HEK293 (cell line): ENCODE measurements around the gene AIG1.

Experiments used
- CTCF ChIA-PET: fragments of 350-600 bp; formaldehyde crosslinking; extraction: SDS; loops from one replicate; lab custom pipeline; 2021; ENCODE audit warnings: antibody characterized with exemption; lab: Yijun Ruan, JAX
- POLR2A ChIA-PET: fragments of 300-600 bp; formaldehyde crosslinking; extraction: SDS; loops from one replicate; lab custom pipeline; 2020; ENCODE audit warnings: antibody characterized with exemption, inconsistent platforms; lab: Yijun Ruan, JAX
- H3K27ac ChIP-seq: fragments of 200-500 bp; sonication (Bioruptor generic); 2 replicates; pipeline ENCODE4 v1.5.1; 2014; ENCODE audit warnings: low read depth, low read length, control low read depth, inconsistent platforms; ENCODE audit errors: extremely low read depth
- H3K36me3 ChIP-seq, 2 experiments: fragments of 200-500 bp in 1 of 2; sonication (Bioruptor generic) in 1 of 2; 1 replicate in 1 of 2; 2 replicates in 1 of 2; pipeline ENCODE4 v1.5.1; 2014 to 2017; ENCODE audit warnings: inconsistent platforms in 2 of 2, low read length in 2 of 2; ENCODE audit not compliant: control insufficient read depth in 2 of 2, insufficient read depth in 1 of 2
- H3K4me1 ChIP-seq: fragments of 200-500 bp; sonication (Bioruptor generic); 2 replicates; pipeline ENCODE4 v1.5.1; 2014; ENCODE audit warnings: mild to moderate bottlenecking, low read length, inconsistent platforms; ENCODE audit not compliant: control insufficient read depth, insufficient read depth
- H3K4me3 ChIP-seq: 2 replicates; pipeline ENCODE4 v1.5.1; 2011; ENCODE audit warnings: low read depth, mild to moderate bottlenecking, control low read depth, low read length, moderate library complexity
- H3K9me3 ChIP-seq: fragments of 200-500 bp; sonication (Bioruptor generic); 2 replicates; pipeline ENCODE4 v1.5.1; 2014; ENCODE audit warnings: low read depth, low read length, inconsistent platforms; ENCODE audit not compliant: control insufficient read depth, insufficient read depth
- KLF7 ChIP-seq: fragments of 450-650 bp; formaldehyde crosslinking; IDR thresholded peaks from 2 replicates; pipeline ENCODE4 v1.5.1; 2016; ENCODE audit warnings: missing biosample characterization, missing genetic modification characterization, borderline replicate concordance
- SALL2 ChIP-seq: fragments of 450-650 bp; formaldehyde crosslinking; IDR thresholded peaks from 2 replicates; pipeline ENCODE4 v1.5.0; 2017; ENCODE audit warnings: missing biosample characterization, mild to moderate bottlenecking, missing genetic modification characterization, borderline replicate concordance
- SP2 ChIP-seq: fragments of 450-650 bp; formaldehyde crosslinking; IDR thresholded peaks from 2 replicates; pipeline ENCODE4 v1.5.1; 2016; ENCODE audit warnings: missing biosample characterization, missing genetic modification characterization
- ZBTB20 ChIP-seq: fragments of 450-650 bp; formaldehyde crosslinking; IDR thresholded peaks from 2 replicates; pipeline ENCODE4 v1.5.1; 2016; ENCODE audit warnings: missing biosample characterization, missing genetic modification characterization
- ZEB2 ChIP-seq: fragments of 450-650 bp; formaldehyde crosslinking; IDR thresholded peaks from 2 replicates; pipeline ENCODE4 v1.5.1; 2016; ENCODE audit warnings: missing biosample characterization, missing genetic modification characterization
- ZFHX2 ChIP-seq: fragments of 450-650 bp; formaldehyde crosslinking; conservative IDR thresholded peaks from 2 replicates; pipeline ENCODE4 v1.5.1; 2016; ENCODE audit warnings: missing biosample characterization, missing genetic modification characterization
- ZNF16 ChIP-seq: fragments of 450-650 bp; formaldehyde crosslinking; IDR thresholded peaks from 2 replicates; pipeline ENCODE4 v1.5.1; 2016; ENCODE audit warnings: low read depth, missing biosample characterization, missing genetic modification characterization
- ZNF174 ChIP-seq: fragments of 450-650 bp; formaldehyde crosslinking; IDR thresholded peaks from 2 replicates; pipeline ENCODE4 v1.5.0; 2017; ENCODE audit warnings: missing biosample characterization, mild to moderate bottlenecking, missing genetic modification characterization
- ZNF266 ChIP-seq: fragments of 450-650 bp; formaldehyde crosslinking; IDR thresholded peaks from 2 replicates; pipeline ENCODE4 v1.5.1; 2016; ENCODE audit warnings: missing biosample characterization, missing genetic modification characterization, low read depth
- ZNF274 ChIP-seq, 2 experiments: fragments of 200-500 bp in 1 of 2; fragments of 450-650 bp in 1 of 2; sonication (Bioruptor generic) in 1 of 2; formaldehyde crosslinking in 1 of 2; IDR thresholded peaks; 2 replicates each; pipeline versions ENCODE4 v1.5.1 to v1.6.1; 2014 to 2016; ENCODE audit warnings: borderline replicate concordance in 1 of 2, inconsistent platforms in 1 of 2, low read length in 1 of 2, missing biosample characterization in 1 of 2, missing genetic modification characterization in 1 of 2
- ZNF426 ChIP-seq: fragments of 450-650 bp; formaldehyde crosslinking; IDR thresholded peaks from 2 replicates; pipeline ENCODE4 v1.5.1; 2017; ENCODE audit warnings: missing biosample characterization, missing genetic modification characterization, mild to moderate bottlenecking, inconsistent platforms, moderate library complexity
- ZNF449 ChIP-seq: fragments of 450-650 bp; formaldehyde crosslinking; IDR thresholded peaks from 2 replicates; pipeline ENCODE4 v1.5.1; 2017; ENCODE audit warnings: missing biosample characterization, mild to moderate bottlenecking, missing genetic modification characterization, moderate library complexity
- ZNF48 ChIP-seq: fragments of 450-650 bp; formaldehyde crosslinking; IDR thresholded peaks from 2 replicates; pipeline ENCODE4 v1.5.1; 2016; ENCODE audit warnings: missing biosample characterization, missing genetic modification characterization
- ZNF501 ChIP-seq: fragments of 450-650 bp; formaldehyde crosslinking; IDR thresholded peaks from 2 replicates; pipeline ENCODE4 v1.5.1; 2016; ENCODE audit warnings: missing biosample characterization, missing genetic modification characterization
- ZNF510 ChIP-seq: fragments of 450-650 bp; formaldehyde crosslinking; IDR thresholded peaks from 2 replicates; pipeline ENCODE4 v1.5.1; 2018; ENCODE audit warnings: mild to moderate bottlenecking, missing genetic modification characterization, missing biosample characterization; ENCODE audit not compliant: insufficient replicate concordance
- ZNF621 ChIP-seq: fragments of 450-650 bp; formaldehyde crosslinking; IDR thresholded peaks from 2 replicates; pipeline ENCODE4 v1.5.1; 2017; ENCODE audit warnings: missing biosample characterization, missing genetic modification characterization
- ZNF677 ChIP-seq: fragments of 450-650 bp; IDR thresholded peaks from 2 replicates; pipeline ENCODE4 v1.5.0; 2018; ENCODE audit warnings: missing biosample characterization, mild to moderate bottlenecking, missing genetic modification characterization, moderate library complexity
- ZNF777 ChIP-seq: fragments of 450-650 bp; formaldehyde crosslinking; IDR thresholded peaks from 2 replicates; pipeline ENCODE4 v1.5.1; 2017; ENCODE audit warnings: missing biosample characterization, missing genetic modification characterization, borderline replicate concordance
- TF ChIP-seq, protein P1 (sequence below): fragments of 450-650 bp; formaldehyde crosslinking; IDR thresholded peaks from 2 replicates; pipeline ENCODE4 v1.5.1; 2017; ENCODE audit warnings: missing biosample characterization, missing genetic modification characterization
- TF ChIP-seq, protein P2 (sequence below): fragments of 450-650 bp; formaldehyde crosslinking; IDR thresholded peaks from 2 replicates; pipeline ENCODE4 v1.5.1; 2016; ENCODE audit warnings: missing biosample characterization, missing genetic modification characterization
- TF ChIP-seq, protein P3 (sequence below): fragments of 450-650 bp; formaldehyde crosslinking; IDR thresholded peaks from 2 replicates; pipeline ENCODE4 v1.5.1; 2016; ENCODE audit warnings: missing biosample characterization, missing genetic modification characterization

AIG1 gene

GRCh38 chr6:143188292-143188691, 127.6 kb downstream of the AIG1 start:
- CTCF ChIA-PET, result interaction anchor here (0.6 to 0.7 kb wide), 2 partner anchors 130 to 134 kb away, joined by 3 read pairs; no protein-coding TSS in a partner anchor
- POLR2A ChIA-PET, result no interaction called here

GRCh38 chr6:143191361-143191760, 130.7 kb downstream of the AIG1 start:
- CTCF ChIA-PET, result no interaction called here
- no peaks in the 10 kb centered on the region for H3K4me1 ChIP-seq
- H3K36me3 ChIP-seq, result peaks cover 0 to 10% of the 10 kb centered on the region in 2 experiments; a peak in 1 of 3 replicates
- no peak overlapping the region for H3K27ac ChIP-seq
- no peaks in the 10 kb centered on the region for H3K9me3 ChIP-seq
- TF ChIP-seq, protein P1, sequence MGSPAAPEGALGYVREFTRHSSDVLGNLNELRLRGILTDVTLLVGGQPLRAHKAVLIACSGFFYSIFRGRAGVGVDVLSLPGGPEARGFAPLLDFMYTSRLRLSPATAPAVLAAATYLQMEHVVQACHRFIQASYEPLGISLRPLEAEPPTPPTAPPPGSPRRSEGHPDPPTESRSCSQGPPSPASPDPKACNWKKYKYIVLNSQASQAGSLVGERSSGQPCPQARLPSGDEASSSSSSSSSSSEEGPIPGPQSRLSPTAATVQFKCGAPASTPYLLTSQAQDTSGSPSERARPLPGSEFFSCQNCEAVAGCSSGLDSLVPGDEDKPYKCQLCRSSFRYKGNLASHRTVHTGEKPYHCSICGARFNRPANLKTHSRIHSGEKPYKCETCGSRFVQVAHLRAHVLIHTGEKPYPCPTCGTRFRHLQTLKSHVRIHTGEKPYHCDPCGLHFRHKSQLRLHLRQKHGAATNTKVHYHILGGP (tag by site-specific recombination), result no peak
- POLR2A ChIA-PET, result no interaction called here
- H3K4me3 ChIP-seq, result no peak overlapping the region

More at GRCh38 chr6:143188292-143188691, 127.6 kb downstream of the AIG1 start:
- Histone ChIP-seq H3K36me3 (peaks cover 0 to 10% of the 10 kb centered on the region in 2 experiments; a peak in 1 of 3 replicates), H3K4me1 (no peaks in the 10 kb centered on the region), H3K4me3 (no peak overlapping the region), H3K27ac (no peak overlapping the region), H3K9me3 (no peaks in the 10 kb centered on the region)
- TF ChIP-seq ZNF449 (tag by site-specific recombination), result no peak
- TF ChIP-seq ZNF777 (tag by site-specific recombination), result no peak
- TF ChIP-seq SP2 (tag by site-specific recombination), result no peak
- TF ChIP-seq ZNF16 (tag by site-specific recombination), result no peak
- TF ChIP-seq, protein P2, sequence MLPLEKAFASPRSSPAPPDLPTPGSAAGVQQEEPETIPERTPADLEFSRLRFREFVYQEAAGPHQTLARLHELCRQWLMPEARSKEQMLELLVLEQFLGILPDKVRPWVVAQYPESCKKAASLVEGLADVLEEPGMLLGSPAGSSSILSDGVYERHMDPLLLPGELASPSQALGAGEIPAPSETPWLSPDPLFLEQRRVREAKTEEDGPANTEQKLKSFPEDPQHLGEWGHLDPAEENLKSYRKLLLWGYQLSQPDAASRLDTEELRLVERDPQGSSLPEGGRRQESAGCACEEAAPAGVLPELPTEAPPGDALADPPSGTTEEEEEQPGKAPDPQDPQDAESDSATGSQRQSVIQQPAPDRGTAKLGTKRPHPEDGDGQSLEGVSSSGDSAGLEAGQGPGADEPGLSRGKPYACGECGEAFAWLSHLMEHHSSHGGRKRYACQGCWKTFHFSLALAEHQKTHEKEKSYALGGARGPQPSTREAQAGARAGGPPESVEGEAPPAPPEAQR, result no peak
- TF ChIP-seq ZBTB20, result no peak
- TF ChIP-seq KLF7 (tag by site-specific recombination), result no peak
- no peak for TF ChIP-seq SALL2 (tag by site-specific recombination)
- TF ChIP-seq, protein P3, sequence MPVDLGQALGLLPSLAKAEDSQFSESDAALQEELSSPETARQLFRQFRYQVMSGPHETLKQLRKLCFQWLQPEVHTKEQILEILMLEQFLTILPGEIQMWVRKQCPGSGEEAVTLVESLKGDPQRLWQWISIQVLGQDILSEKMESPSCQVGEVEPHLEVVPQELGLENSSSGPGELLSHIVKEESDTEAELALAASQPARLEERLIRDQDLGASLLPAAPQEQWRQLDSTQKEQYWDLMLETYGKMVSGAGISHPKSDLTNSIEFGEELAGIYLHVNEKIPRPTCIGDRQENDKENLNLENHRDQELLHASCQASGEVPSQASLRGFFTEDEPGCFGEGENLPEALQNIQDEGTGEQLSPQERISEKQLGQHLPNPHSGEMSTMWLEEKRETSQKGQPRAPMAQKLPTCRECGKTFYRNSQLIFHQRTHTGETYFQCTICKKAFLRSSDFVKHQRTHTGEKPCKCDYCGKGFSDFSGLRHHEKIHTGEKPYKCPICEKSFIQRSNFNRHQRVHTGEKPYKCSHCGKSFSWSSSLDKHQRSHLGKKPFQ (tag by site-specific recombination), result no peak
- TF ChIP-seq ZNF677 (tag by site-specific recombination), result no peak
- TF ChIP-seq ZNF174 (tag by site-specific recombination), result no peak
- TF ChIP-seq ZFHX2 (tag by site-specific recombination), result no peak
- no peak for TF ChIP-seq ZNF621 (tag by site-specific recombination)
- TF ChIP-seq ZNF274 (IDR thresholded peaks at IDR 0.05; ENCODE audit: low read length), result no peak
- no peak for TF ChIP-seq ZNF274 (tag by site-specific recombination; IDR thresholded peaks at IDR 0.05; ENCODE audit: borderline replicate concordance)
- no peak for TF ChIP-seq ZEB2 (tag by site-specific recombination)
- no peak for TF ChIP-seq ZNF426 (tag by site-specific recombination)
- TF ChIP-seq ZNF48 (tag by site-specific recombination), result no peak
- no peak for TF ChIP-seq ZNF266 (tag by site-specific recombination)
- no peak for TF ChIP-seq ZNF510 (tag by site-specific recombination)
- TF ChIP-seq ZNF501, result no peak
